ENCODE measurements around the gene CEBPB.

Gene CEBPB

DNA sequence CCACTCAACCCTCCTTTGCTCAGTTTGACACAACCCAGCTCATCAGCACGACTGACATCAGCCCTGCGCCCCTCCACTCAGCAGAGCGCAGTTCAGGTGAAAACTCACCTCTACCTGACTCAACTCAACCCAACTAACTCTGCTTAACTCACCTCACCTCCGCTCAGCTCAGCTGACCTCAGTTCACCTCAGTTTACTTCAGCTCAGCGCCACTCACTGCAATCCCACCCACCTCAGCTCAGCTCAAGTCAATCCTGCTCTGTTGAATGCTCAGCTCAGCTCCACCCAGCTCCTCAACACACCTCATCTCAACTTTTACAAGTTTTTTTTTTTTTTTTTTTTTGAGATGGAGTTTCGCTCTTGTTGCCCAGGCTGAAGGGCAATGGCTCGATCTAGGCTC lies 39.6 kb downstream of the CEBPB start:
- no peak for DNase-seq

DNA sequence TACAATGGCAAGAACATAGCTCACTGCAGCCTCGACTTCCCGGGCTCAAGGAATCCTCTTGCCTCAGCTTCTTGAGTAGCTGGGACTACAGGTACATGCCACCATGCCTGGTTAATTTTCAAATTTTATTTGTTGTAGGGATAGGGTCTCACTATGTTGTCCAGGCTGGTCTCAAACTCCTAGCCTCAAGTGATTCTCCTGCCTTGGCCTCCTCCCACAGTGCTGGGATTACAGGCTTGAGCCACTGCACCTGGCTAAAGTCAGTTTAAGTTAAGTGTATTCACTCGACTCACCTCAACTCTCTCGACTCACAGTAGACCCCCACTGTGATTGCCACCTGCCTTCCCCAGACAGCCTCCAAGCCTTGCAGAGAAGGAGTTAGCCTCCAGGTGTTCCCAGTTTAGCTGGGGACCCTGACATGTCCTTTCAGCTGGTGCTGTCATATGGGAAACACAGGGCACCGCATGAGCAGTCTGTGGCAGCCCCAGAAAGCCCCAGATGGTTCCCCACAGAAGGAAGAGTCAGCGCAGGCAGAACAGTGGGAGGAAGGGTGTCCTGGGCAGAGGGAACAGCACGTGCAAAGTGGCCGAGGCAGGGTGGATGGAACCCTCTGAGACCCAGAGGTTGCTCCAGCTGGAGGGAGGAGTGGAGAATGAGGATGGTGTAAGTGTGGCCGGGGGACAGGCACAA lies 40.4 kb downstream of the CEBPB start:
- peak in 1 of 2 donors; percentile 84 for DNase-seq

DNA sequence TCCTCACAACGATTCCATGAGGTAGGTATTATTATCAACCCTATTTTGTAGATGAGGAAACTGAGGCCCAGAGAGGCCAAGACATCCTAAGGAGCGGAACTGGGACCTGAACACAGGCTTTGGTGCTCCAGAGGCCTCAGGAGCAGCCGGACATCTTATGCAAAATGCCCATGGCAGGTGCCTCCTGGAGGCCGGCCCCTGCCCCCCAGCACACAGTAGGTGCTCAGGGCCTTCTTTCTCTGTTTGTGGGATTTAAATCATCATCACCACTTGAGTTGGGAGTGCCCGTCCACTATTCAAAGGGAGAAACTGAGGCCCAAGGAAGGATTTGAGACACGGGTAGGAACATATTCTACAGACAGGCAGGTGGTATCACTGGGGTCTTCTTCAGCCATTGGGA lies 41.2 kb downstream of the CEBPB start:
- no peak for DNase-seq

DNA sequence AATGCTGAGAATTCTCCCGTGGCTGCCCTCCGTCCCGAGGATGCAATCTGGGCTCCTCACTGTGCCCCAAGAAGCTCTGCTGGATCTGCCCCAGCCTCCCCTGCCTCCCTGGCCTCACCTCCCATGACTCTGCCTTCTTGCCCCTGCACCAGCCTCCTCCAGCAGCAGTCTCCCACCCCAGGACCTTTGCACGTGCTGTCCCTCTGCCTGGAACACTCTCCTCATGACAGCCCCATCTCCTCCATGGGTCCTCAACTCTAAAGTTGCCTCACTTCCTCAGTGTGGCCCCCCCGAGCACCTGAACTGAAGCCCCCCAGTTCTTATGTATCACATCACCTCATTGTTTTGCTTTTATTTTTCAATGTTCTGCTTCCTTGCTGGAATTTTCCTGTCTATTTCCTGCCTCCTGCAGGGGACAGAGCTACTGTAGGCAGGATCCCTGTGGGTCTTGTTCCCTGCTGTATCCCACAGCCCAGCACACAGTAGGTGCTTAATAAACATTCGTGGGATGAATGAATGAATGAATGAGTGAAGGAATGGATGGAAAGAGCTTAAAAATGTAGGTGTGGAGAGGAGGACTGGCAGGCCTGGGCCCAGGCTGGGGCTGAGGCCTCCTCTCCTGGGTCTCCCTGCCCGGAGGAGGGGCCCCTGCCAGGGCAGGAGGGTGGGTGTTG lies 42.2 kb downstream of the CEBPB start:
- no peak for DNase-seq

GRCh38 chr20:50233325-50234212 lies 42.9 kb downstream of the CEBPB start:
- no peak for DNase-seq

GRCh38 chr20:50234288-50234687 lies 43.7 kb downstream of the CEBPB start:
- no peak for DNase-seq

DNA sequence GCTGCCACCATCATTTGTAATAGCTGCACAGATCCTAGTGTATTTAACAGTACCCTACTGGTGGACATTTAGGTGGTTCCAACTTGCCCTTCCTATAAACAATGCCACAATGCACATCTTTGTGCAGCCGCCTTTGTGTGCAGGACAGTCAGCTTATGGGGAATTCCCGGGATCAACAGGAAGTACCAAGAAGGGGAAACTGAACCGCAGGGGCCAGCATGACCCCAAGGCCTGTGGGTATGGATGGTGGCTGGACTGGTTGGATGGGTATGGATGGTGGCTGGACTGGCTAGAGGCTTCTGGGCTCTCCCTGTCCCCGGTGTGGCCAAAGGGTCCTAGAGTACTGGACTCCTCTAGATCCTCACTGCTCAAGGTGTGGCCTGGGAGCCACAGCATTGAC lies 46.7 kb downstream of the CEBPB start:
- DNase-seq: peak; percentile 71 to 86

GRCh38 chr20:50238081-50238800 lies 47.6 kb downstream of the CEBPB start:
- DNase-seq: no peak

DNA sequence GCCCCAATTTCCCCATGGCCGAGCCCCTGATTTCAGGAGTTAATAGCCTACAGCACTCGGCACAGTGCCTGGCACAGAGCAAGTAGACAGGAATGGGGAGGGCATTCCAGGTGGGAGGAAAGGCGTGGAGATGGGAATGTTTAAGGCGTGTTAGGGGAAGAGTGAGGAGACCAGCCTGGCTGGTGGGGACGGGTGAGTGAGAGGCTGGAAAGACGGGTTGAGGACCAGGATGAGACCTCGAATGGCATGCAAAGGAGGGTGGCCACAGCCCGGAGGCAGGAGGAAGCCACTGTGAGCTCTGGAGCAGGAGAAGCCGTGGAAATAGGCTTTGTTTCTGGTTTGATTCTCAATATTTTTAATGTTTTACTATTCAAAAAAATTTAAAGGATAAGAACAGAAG lies 49.5 kb downstream of the CEBPB start:
- DNase-seq: no peak

GRCh38 chr20:50242178-50242514 lies 51.5 kb downstream of the CEBPB start:
- no peak for DNase-seq
